ENCODE measurements around the gene SPINK4. TPM values are rescaled to one million over a fixed set of nuclear protein-coding genes. Genes with fewer than 3 reads are reported as not detected.

The SPINK4 gene, protein sequence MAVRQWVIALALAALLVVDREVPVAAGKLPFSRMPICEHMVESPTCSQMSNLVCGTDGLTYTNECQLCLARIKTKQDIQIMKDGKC
- not detected for polyA plus RNA-seq (2013, experiment 1 of 2)
- not detected for polyA plus RNA-seq (2013, experiment 2 of 2)

DNA sequence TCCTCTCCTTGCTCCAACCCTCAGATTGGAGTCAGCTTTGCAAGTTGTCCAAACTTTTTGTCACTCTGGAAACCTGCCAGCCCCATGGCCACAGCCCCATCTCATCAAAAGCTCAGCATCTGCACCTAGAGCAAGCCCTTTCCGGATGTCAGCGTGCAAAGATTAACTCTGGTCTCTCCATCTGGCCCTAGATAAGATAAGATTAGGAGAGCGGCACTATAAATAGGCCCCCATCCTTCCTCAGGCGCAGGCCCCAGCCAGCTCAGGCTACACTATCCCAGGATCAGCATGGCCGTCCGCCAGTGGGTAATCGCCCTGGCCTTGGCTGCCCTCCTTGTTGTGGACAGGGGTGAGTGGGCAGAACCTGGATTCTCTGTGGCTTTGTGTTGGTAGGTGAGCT lies at the start of gene SPINK4:
Gene SPINK4, plus strand, starts transcription at position 247 of the 400 bp plus-strand sequence. Its CDS starts 42 bp downstream, at position 289.
- Histone ChIP-seq H3K9ac (ENCODE audit: low read length) (no peak within 1 kb of the TSS), H2BK120ac (ENCODE audit: low read depth, low read length) (no peak within 1 kb of the TSS), H3K27me3 (ENCODE audit: insufficient read depth, low read length, poor library complexity) (no peaks in the 10 kb centered on the region), H3K18ac (ENCODE audit: low read length) (no peak within 1 kb of the TSS), H3K79me1 (ENCODE audit: low read length) (no peaks in the 10 kb centered on the region), H2BK15ac (replicated peaks; ENCODE audit: low read depth) (no peak within 1 kb of the TSS), H3K4me2 (ENCODE audit: low read length) (no peak within 1 kb of the TSS), H3K4ac (ENCODE audit: low read depth, low read length) (no peak within 1 kb of the TSS), H3K4me3 (ENCODE audit: low read length) (no peak within 1 kb of the TSS), H4K5ac (ENCODE audit: low read length) (no peak within 1 kb of the TSS), H3K36me3 (ENCODE audit: control insufficient read depth, insufficient read depth, low read length) (no peaks in the 10 kb centered on the region), H2AK5ac (ENCODE audit: low read length) (no peak within 1 kb of the TSS), H2BK5ac (ENCODE audit: low read length) (no peak within 1 kb of the TSS), H3K56ac (ENCODE audit: low read length) (no peak within 1 kb of the TSS), H4K8ac (ENCODE audit: low read depth, low read length) (no peak within 1 kb of the TSS), H3K23ac (ENCODE audit: low read length) (no peak within 1 kb of the TSS), H3K4me1 (ENCODE audit: control insufficient read depth, low read depth, low read length) (no peaks in the 10 kb centered on the region), H3K79me2 (ENCODE audit: control insufficient read depth, insufficient read depth, low read length) (no peaks in the 10 kb centered on the region), H3K27ac (ENCODE audit: low read depth, low read length) (no peak within 1 kb of the TSS)
- peak; percentile 69 for DNase-seq
- WGBS (ENCODE audit: extremely low coverage, insufficient coverage, low lambda C conversion rate) = no CpG with 5 or more reads among the region's 7 CpGs

DNA sequence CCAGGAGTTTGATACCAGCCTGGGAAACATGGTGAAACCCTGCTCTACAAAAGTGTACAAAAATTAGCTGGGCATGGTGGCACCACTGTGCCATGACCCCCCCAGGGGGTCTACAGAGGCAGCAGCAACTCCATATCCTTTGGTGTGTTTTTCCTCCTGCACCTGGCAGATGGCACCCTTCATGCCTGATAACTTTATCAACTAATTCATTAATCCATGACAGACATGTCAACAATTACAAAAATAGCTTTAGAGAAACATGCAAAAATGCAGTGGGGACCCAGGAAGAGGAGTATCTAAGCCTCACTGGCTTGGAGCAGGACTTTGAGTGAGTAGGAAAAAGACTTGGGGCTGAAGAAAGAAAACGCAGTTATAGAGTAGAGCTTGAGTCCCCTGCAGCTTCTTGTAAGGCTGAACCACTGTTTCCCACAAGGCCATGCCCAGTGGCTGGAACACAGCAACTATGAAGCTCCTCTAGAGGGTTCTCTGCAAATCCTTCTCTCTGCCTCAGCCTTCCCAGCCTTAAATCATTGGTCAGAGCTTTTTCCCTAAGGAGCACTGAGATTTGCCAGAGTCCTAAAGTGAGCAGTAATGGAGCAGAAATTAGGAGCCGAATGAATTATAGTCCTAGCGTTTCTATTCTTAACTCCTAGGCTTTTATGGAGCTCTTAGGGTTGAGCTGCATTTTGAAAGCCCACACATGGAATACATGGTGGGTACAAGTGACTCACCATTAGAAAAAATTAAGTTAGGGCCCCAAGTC lies 47.3 kb upstream of the SPINK4 start:
- Histone ChIP-seq H3K79me2 (ENCODE audit: control insufficient read depth, insufficient read depth, low read length) (no peaks in the 10 kb centered on the region), H2AK5ac (ENCODE audit: low read length) (no peak overlapping the region), H3K4me2 (ENCODE audit: low read length) (no peak overlapping the region), H4K8ac (ENCODE audit: low read depth, low read length) (no peak overlapping the region), H3K56ac (ENCODE audit: low read length) (no peak overlapping the region), H2BK15ac (replicated peaks; ENCODE audit: low read depth) (no peak overlapping the region), H4K5ac (ENCODE audit: low read length) (no peak overlapping the region), H3K27me3 (ENCODE audit: insufficient read depth, low read length, poor library complexity) (no peaks in the 10 kb centered on the region), H3K9ac (ENCODE audit: low read length) (no peak overlapping the region), H3K4me1 (ENCODE audit: control insufficient read depth, low read depth, low read length) (peaks cover 2% of the 10 kb centered on the region), H3K79me1 (ENCODE audit: low read length) (no peaks in the 10 kb centered on the region), H3K36me3 (ENCODE audit: control insufficient read depth, insufficient read depth, low read length) (no peaks in the 10 kb centered on the region), H3K27ac (ENCODE audit: low read depth, low read length) (no peak overlapping the region), H3K4ac (ENCODE audit: low read depth, low read length) (no peak overlapping the region), H3K18ac (ENCODE audit: low read length) (no peak overlapping the region), H3K4me3 (ENCODE audit: low read length) (no peak overlapping the region), H2BK120ac (ENCODE audit: low read depth, low read length) (no peak overlapping the region), H3K23ac (ENCODE audit: low read length) (no peak overlapping the region), H2BK5ac (ENCODE audit: low read length) (no peak overlapping the region)
- no peak for DNase-seq
- WGBS (ENCODE audit: extremely low coverage, insufficient coverage, low lambda C conversion rate) = no CpG with 5 or more reads among the region's 3 CpGs

DNA sequence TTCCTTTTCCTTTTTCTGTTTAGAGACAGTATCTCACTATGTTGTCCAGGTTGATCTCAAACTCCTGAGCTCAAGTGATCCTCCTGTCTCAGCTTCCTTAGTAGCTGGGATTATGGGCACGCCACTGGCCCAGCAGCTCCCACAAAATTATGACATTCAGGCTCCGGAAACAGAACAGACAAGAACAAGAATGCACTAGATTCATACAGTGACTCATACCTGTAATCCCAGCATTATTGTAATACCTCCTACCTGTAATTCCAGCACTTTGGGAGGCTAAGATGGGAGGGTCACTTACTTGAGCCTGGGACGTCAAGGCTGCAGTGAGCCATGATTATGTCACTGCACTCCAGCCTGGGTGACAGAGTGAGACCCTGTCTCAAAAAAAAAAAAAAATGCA lies 46.1 kb upstream of the SPINK4 start:
- WGBS (ENCODE audit: extremely low coverage, insufficient coverage, low lambda C conversion rate) = no CpG with 5 or more reads among the region's 3 CpGs
- H2AK5ac ChIP-seq (ENCODE audit: low read length) = no peak overlapping the region
- H2BK15ac ChIP-seq (replicated peaks; ENCODE audit: low read depth) = no peak overlapping the region
- no peak overlapping the region for H3K23ac ChIP-seq (ENCODE audit: low read length)
- no peak overlapping the region for H3K4me2 ChIP-seq (ENCODE audit: low read length)
- H3K79me2 ChIP-seq (ENCODE audit: control insufficient read depth, insufficient read depth, low read length) = no peaks in the 10 kb centered on the region
- H2BK5ac ChIP-seq (ENCODE audit: low read length) = no peak overlapping the region
- H3K79me1 ChIP-seq (ENCODE audit: low read length) = no peaks in the 10 kb centered on the region
- no peaks in the 10 kb centered on the region for H3K27me3 ChIP-seq (ENCODE audit: insufficient read depth, low read length, poor library complexity)
- no peak overlapping the region for H3K4me3 ChIP-seq (ENCODE audit: low read length)
- H3K18ac ChIP-seq (ENCODE audit: low read length) = no peak overlapping the region
- no peak overlapping the region for H3K27ac ChIP-seq (ENCODE audit: low read depth, low read length)
- no peak overlapping the region for H2BK120ac ChIP-seq (ENCODE audit: low read depth, low read length)
- H3K56ac ChIP-seq (ENCODE audit: low read length) = no peak overlapping the region
- no peak overlapping the region for H4K8ac ChIP-seq (ENCODE audit: low read depth, low read length)
- no peak overlapping the region for H3K9ac ChIP-seq (ENCODE audit: low read length)
- H4K5ac ChIP-seq (ENCODE audit: low read length) = no peak overlapping the region
- H3K36me3 ChIP-seq (ENCODE audit: control insufficient read depth, insufficient read depth, low read length) = no peaks in the 10 kb centered on the region
- DNase-seq = no peak
- H3K4ac ChIP-seq (ENCODE audit: low read depth, low read length) = no peak overlapping the region
- H3K4me1 ChIP-seq (ENCODE audit: control insufficient read depth, low read depth, low read length) = no peaks in the 10 kb centered on the region

DNA sequence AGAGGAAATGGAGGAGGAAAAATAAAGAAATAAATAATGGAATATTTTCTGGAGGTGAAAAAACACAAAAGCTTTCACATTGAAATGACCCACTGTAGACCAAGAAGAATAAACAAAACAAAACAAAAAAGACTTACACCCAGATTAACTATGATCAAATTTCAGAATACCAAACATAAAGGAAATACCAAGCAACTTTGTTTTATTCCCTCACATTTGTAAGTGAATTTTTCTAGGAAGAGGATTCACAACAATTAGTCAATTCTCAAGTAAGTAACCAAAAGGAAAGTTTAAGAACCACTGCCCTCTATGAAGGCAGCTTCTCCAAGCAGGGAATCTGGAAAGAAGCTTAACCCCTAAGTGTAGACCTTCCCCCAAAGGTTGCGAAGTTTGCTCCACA lies 43.2 kb upstream of the SPINK4 start:
- Histone ChIP-seq H2BK120ac (ENCODE audit: low read depth, low read length) (no peak overlapping the region), H2AK5ac (ENCODE audit: low read length) (no peak overlapping the region), H3K4me2 (ENCODE audit: low read length) (no peak overlapping the region), H3K4ac (ENCODE audit: low read depth, low read length) (no peak overlapping the region), H3K27ac (ENCODE audit: low read depth, low read length) (no peak overlapping the region), H3K23ac (ENCODE audit: low read length) (no peak overlapping the region), H2BK15ac (replicated peaks; ENCODE audit: low read depth) (no peak overlapping the region), H3K79me1 (ENCODE audit: low read length) (no peaks in the 10 kb centered on the region), H2BK5ac (ENCODE audit: low read length) (no peak overlapping the region), H3K4me1 (ENCODE audit: control insufficient read depth, low read depth, low read length) (no peaks in the 10 kb centered on the region), H4K5ac (ENCODE audit: low read length) (no peak overlapping the region), H3K36me3 (ENCODE audit: control insufficient read depth, insufficient read depth, low read length) (no peaks in the 10 kb centered on the region), H3K79me2 (ENCODE audit: control insufficient read depth, insufficient read depth, low read length) (no peaks in the 10 kb centered on the region), H3K4me3 (ENCODE audit: low read length) (no peak overlapping the region), H3K18ac (ENCODE audit: low read length) (no peak overlapping the region), H3K9ac (ENCODE audit: low read length) (no peak overlapping the region), H4K8ac (ENCODE audit: low read depth, low read length) (no peak overlapping the region), H3K27me3 (ENCODE audit: insufficient read depth, low read length, poor library complexity) (no peaks in the 10 kb centered on the region), H3K56ac (ENCODE audit: low read length) (no peak overlapping the region)
- no peak for DNase-seq
- WGBS (ENCODE audit: extremely low coverage, insufficient coverage, low lambda C conversion rate) = no CpG with 5 or more reads among the region's 1 CpG

DNA sequence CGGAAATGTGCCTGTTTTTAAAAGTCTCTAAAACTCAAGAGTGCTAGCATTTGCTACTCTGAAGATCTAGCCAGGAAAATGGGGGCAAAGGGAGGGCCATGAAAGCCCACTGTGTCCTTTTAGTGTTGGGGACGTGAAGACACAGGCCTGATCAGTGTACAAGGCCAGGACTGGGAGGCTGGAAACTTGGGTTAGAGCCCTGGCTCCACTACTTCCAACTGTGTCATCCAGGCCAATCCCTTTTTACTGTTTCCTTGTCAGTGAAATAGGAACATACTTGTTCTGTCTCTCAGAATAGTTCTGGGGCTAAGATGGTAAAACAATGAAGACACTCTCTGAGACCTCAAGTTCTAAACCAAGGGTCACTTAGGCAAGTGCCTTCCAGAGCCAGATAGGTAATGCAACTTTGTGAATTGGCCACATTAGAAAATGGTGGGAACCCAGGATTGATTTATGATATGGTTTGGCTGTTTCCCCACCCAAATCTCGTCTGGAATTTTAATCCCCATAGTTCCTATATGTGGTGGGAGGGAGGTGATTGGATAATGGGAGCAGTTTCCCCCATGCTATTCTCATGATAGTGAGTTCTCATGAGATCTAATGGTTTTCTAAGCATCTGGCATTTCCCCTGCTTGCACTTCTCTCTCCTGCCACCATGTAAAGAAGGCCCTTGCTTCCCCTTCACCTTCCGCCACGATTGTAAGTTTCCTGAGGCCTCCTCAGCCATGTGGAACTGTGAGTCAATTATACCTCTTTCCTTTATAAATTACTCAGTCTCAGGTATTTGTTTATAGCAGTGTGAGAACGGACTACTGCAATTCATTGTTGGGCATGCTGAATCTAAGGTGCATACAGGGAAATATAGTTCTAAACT lies 42.5 kb upstream of the SPINK4 start:
- Histone ChIP-seq H2BK120ac (ENCODE audit: low read depth, low read length) (no peak overlapping the region), H3K27ac (ENCODE audit: low read depth, low read length) (no peak overlapping the region), H3K79me1 (ENCODE audit: low read length) (no peaks in the 10 kb centered on the region), H3K56ac (ENCODE audit: low read length) (no peak overlapping the region), H2AK5ac (ENCODE audit: low read length) (no peak overlapping the region), H3K4me1 (ENCODE audit: control insufficient read depth, low read depth, low read length) (no peaks in the 10 kb centered on the region), H3K36me3 (ENCODE audit: control insufficient read depth, insufficient read depth, low read length) (no peaks in the 10 kb centered on the region), H2BK5ac (ENCODE audit: low read length) (no peak overlapping the region), H3K4ac (ENCODE audit: low read depth, low read length) (no peak overlapping the region), H3K23ac (ENCODE audit: low read length) (no peak overlapping the region), H3K79me2 (ENCODE audit: control insufficient read depth, insufficient read depth, low read length) (no peaks in the 10 kb centered on the region), H3K4me2 (ENCODE audit: low read length) (no peak overlapping the region), H3K18ac (ENCODE audit: low read length) (no peak overlapping the region), H3K4me3 (ENCODE audit: low read length) (no peak overlapping the region), H3K9ac (ENCODE audit: low read length) (no peak overlapping the region), H4K8ac (ENCODE audit: low read depth, low read length) (no peak overlapping the region), H3K27me3 (ENCODE audit: insufficient read depth, low read length, poor library complexity) (no peaks in the 10 kb centered on the region), H2BK15ac (replicated peaks; ENCODE audit: low read depth) (no peak overlapping the region), H4K5ac (ENCODE audit: low read length) (no peak overlapping the region)
- no peak for DNase-seq
- WGBS (ENCODE audit: extremely low coverage, insufficient coverage, low lambda C conversion rate) = no CpG with 5 or more reads among the region's 6 CpGs
